A673 (cell line): ENCODE results near the gene PRPF38B.

Source experiments
- CTCF ChIP-seq: fragments of 300-800, 200-600 bp; sonication (generic); conservative IDR thresholded peaks from 2 replicates; pipeline ENCODE4 v1.5.1; 2017; ENCODE audit warnings: low read depth, mild to moderate bottlenecking, antibody characterized with exemption, low read length, moderate library complexity, mixed read lengths
- EZH2 ChIP-seq: fragments of 200-600 bp; sonication (generic); IDR thresholded peaks from 2 replicates; pipeline ENCODE4 v1.6.1; 2017; ENCODE audit warnings: borderline replicate concordance, low read depth, mild to moderate bottlenecking, mixed read lengths, antibody characterized with exemption, low read length; ENCODE audit not compliant: poor library complexity, severe bottlenecking

GRCh38 chr1:108691942-108692723 is at the start of gene PRPF38B:
- no peak for TF ChIP-seq CTCF
- TF ChIP-seq EZH2, result no peak
